Fibroblast of lung (primary cell): Measurements from ENCODE around the gene ZNF425.

ENCODE experiments used
- CTCF ChIP-seq, 2 donors: IDR thresholded peaks in 1 of 2; conservative IDR thresholded peaks in 1 of 2; 1 replicate in 1 of 2; 2 replicates in 1 of 2; pipeline ENCODE4 v1.5.1; 2011 to 2012; ENCODE audit warnings: low read length in 2 of 2, control low read depth in 1 of 2, inconsistent platforms in 1 of 2, low read depth in 1 of 2, mild to moderate bottlenecking in 1 of 2
- EZH2 ChIP-seq: IDR thresholded peaks from 2 replicates; pipeline ENCODE4 v1.5.1; 2012; ENCODE audit warnings: low read length, control low read depth, mild to moderate bottlenecking; ENCODE audit errors: missing control alignments

GRCh38 chr7:149140831-149141230 is 14.7 kb upstream of the ZNF425 start:
- TF ChIP-seq CTCF (conservative IDR thresholded peaks at IDR 0.05 in 1 of 2, IDR thresholded peaks at IDR 0.05 in 1 of 2; ENCODE audit: low read depth in 1 of 2, low read length in 2 of 2) (no peak), EZH2 (no peak)
